T-cell (primary cell): ENCODE data around the gene CYP24A1. TPM values are rescaled to one million over a fixed set of nuclear protein-coding genes. Genes with fewer than 3 reads are reported as not detected.
A peak's percentile ranks its signal among the peaks of the same experiment; 100 is the strongest.

Experiments
- ATAC-seq, 4 experiments: fragments of 200-7000 bp in 3 of 4; fragments of 150-1000 bp in 1 of 4; cut with Tn5 transposase; replicated peaks in 1 of 4; 1 replicate in 3 of 4; 2 replicates in 1 of 4; pipeline ENCODE4 v1.10.0; 2021; ENCODE audit warnings: moderate library complexity in 3 of 4, mild to moderate bottlenecking in 2 of 4, moderate number of reproducible peaks in 1 of 4
- CTCF ChIA-PET, 2 donors: fragments of 300-600 bp; sonication (Branson Sonifier 250); formaldehyde crosslinking; loops; one replicate each; lab custom pipeline; 2022; ENCODE audit warnings: antibody characterized with exemption in 2 of 2; lab: Charles Lee
- POLR2A ChIA-PET, 2 donors: fragments of 300-600 bp; sonication (Branson Sonifier 250); formaldehyde crosslinking; loops; one replicate each; lab custom pipeline; 2022; ENCODE audit warnings: antibody characterized with exemption in 2 of 2; lab: Charles Lee
- DNase-seq, 35 experiments: peaks; one replicate each; pipeline versions ENCODE4 v3.0.0 to v3.0.0-alpha.2; 2013 to 2023
- H3K27ac ChIP-seq: one replicate; pipeline ENCODE4 v1.5.1; 2013; ENCODE audit warnings: low read length
- H3K27me3 ChIP-seq, 2 experiments: replicated peaks in 1 of 2; 1 replicate in 1 of 2; 2 replicates in 1 of 2; pipeline versions ENCODE4 v1.6.1 to v1.7.0; 2013; ENCODE audit warnings: low read length in 1 of 2, mixed read lengths in 1 of 2; ENCODE audit not compliant: control insufficient read depth in 2 of 2, insufficient read depth in 2 of 2; ENCODE audit errors: extremely low read depth in 1 of 2
- H3K36me3 ChIP-seq, 2 donors: 1 replicate in 1 of 2; 2 replicates in 1 of 2; pipeline versions ENCODE4 v1.6.1 to v1.7.0; 2013; ENCODE audit warnings: low read length in 1 of 2; ENCODE audit not compliant: control insufficient read depth in 2 of 2, insufficient read depth in 1 of 2; ENCODE audit errors: extremely low read depth in 1 of 2
- H3K4me1 ChIP-seq, 2 experiments: 1 replicate in 1 of 2; 2 replicates in 1 of 2; pipeline versions ENCODE4 v1.6.1 to v1.7.0; 2013; ENCODE audit warnings: low read length in 2 of 2, mixed read lengths in 1 of 2; ENCODE audit not compliant: insufficient read depth in 2 of 2, control insufficient read depth in 1 of 2; ENCODE audit errors: extremely low read depth in 1 of 2
- H3K4me3 ChIP-seq, 2 donors: 1 replicate in 1 of 2; 2 replicates in 1 of 2; pipeline versions ENCODE4 v1.5.1 to v1.7.0; 2013; ENCODE audit warnings: mild to moderate bottlenecking in 2 of 2, low read length in 1 of 2, moderate library complexity in 1 of 2; ENCODE audit not compliant: control insufficient read depth in 1 of 2; ENCODE audit errors: extremely low read depth in 1 of 2
- H3K9me3 ChIP-seq: 2 replicates; pipeline ENCODE4 v1.7.0; 2013
- H3K27ac Mint-ChIP-seq, 2 donors: one replicate each; pipeline ENCODE4 v1.8.0; 2020 to 2021; ENCODE audit warnings: mild to moderate bottlenecking in 2 of 2, mixed read lengths in 2 of 2
- H3K27me3 Mint-ChIP-seq, 2 donors: one replicate each; pipeline ENCODE4 v1.8.0; 2021 to 2022; ENCODE audit warnings: mixed read lengths in 2 of 2
- H3K36me3 Mint-ChIP-seq: one replicate; pipeline ENCODE4 v1.8.0; 2021; ENCODE audit warnings: mixed read lengths
- H3K4me1 Mint-ChIP-seq, 3 donors: one replicate each; pipeline ENCODE4 v1.8.0; 2020 to 2022; ENCODE audit warnings: mixed read lengths in 3 of 3, mild to moderate bottlenecking in 1 of 3
- H3K4me3 Mint-ChIP-seq, 3 donors: one replicate each; pipeline ENCODE4 v1.8.0; 2020 to 2022; ENCODE audit warnings: mild to moderate bottlenecking in 3 of 3, mixed read lengths in 3 of 3, moderate library complexity in 3 of 3
- H3K9me3 Mint-ChIP-seq, 3 donors: one replicate each; pipeline ENCODE4 v1.8.0; 2020 to 2022; ENCODE audit warnings: mixed read lengths in 3 of 3
- WGBS: methylation state at CpG from one replicate; pipeline ENCODE4 v1.1.5; 2013; ENCODE audit warnings: missing lambda C conversion rate; ENCODE audit not compliant: insufficient coverage; 5-methylcytosine and 5-hydroxymethylcytosine counted together
- total RNA-seq, 35 experiments: library from RNA in 6 of 35; stranded (reverse) in 6 of 35; fragments of 120-200 nt in 1 of 35; gene quantifications; one replicate each; pipeline versions ENCODE4 v1.2.1 to v1.2.4 and lab custom pipeline; 2013 to 2026

CYP24A1 gene
- total RNA-seq, 5 donors from 2014 or later (not counting 1 experiment from before 2014, with no cell fraction given) = 0.13 to 0.79 (median 0.42) TPM; not detected in 1

DNA sequence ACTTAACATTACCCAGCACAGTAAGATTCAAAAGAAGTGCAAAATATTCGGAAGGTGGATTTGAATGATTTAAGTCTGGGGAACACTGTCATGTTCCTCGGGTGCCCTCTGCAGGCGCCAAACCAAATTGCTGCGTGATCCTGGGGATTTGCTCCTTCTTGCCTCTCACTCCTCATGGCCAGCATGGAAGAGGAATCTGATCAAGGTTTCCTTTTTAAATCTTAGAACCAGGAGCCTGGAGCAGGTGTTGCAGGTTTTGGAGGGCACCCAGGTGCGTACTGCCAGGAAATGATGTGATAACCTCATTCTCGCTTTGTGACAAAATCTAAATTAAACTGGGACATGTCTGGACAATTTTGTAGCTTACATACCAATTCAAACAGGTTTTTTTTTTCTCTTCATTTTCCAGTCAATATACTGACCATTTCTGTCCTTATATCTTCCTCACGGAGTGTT, 26.0 kb upstream of the CYP24A1 start:
- no peak overlapping the region for H3K27ac Mint-ChIP-seq

DNA sequence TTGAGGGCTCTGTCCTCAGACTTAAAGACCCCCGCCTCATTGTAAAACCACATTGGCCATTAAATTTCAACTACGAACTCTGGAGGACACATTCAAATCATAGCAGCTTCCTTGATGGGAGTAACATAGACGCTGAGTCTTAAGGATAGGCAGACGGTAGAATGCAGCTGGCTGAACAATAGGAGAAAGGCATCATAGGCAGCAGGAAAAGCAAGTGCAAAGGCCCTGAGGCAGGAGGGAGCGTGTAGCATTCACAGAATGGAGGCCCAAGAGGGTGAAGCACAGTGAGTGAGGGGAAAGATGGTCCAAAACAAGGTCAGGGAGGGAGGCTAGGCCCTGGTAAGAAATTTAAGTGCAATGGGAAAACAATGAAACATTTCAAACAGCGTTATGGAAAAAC, 25.5 kb upstream of the CYP24A1 start:
- Histone ChIP-seq H3K4me3 (no peak overlapping the region), H3K9me3 (no peaks in the 10 kb centered on the region), H3K27me3 (peaks cover 0 to 9% of the 10 kb centered on the region in 2 experiments), H3K27ac (no peak overlapping the region), H3K36me3 (no peaks in the 10 kb centered on the region), H3K4me1 (no peaks in the 10 kb centered on the region)
- H3K27ac Mint-ChIP-seq = no peak overlapping the region
- H3K4me3 Mint-ChIP-seq = no peak overlapping the region
- no peaks in the 10 kb centered on the region for H3K9me3 Mint-ChIP-seq
- ChIA-PET CTCF (interaction anchor here (0.6 to 2.0 kb wide), 13 partner anchors 9 to 979 kb away, joined by 3 to 15 read pairs (median 4); partner anchors contain the start of gene PFDN4 (in 1 of the 2)), POLR2A (interaction anchor here in 1 of 2 donors (0.5 kb wide), 1 partner anchor 354 kb away, joined by 3 read pairs; no protein-coding TSS in a partner anchor)
- H3K4me1 Mint-ChIP-seq = no peaks in the 10 kb centered on the region
- H3K36me3 Mint-ChIP-seq = no peaks in the 10 kb centered on the region
- no peak for DNase-seq
- 83% methylated on average over 3 of the region's 6 CpGs for WGBS
- ATAC-seq = peak in 1 of 4 experiments; percentile 16
- H3K27me3 Mint-ChIP-seq = no peaks in the 10 kb centered on the region

More for the DNA sequence above, 26.0 kb upstream of the CYP24A1 start:
- ChIA-PET POLR2A (interaction anchor here in 1 of 2 donors (0.5 kb wide), 1 partner anchor 355 kb away, joined by 3 read pairs; no protein-coding TSS in a partner anchor), CTCF (interaction anchor here (0.9 to 2.0 kb wide), 16 partner anchors 9 to 1887 kb away, joined by 3 to 15 read pairs (median 4); partner anchors contain the start of gene PFDN4 (in 1 of the 2))
- 28% methylated on average over 5 of the region's 7 CpGs for WGBS
- peak; percentile 15 to 78 (median 56) for DNase-seq
- Histone ChIP-seq H3K36me3 (no peaks in the 10 kb centered on the region), H3K27me3 (peaks cover 0 to 9% of the 10 kb centered on the region in 2 experiments), H3K4me3 (no peak overlapping the region), H3K4me1 (no peaks in the 10 kb centered on the region), H3K9me3 (no peaks in the 10 kb centered on the region), H3K27ac (no peak overlapping the region)
- H3K36me3 Mint-ChIP-seq = no peaks in the 10 kb centered on the region
- peak; percentile 44 to 64 (median 58) for ATAC-seq
- H3K27me3 Mint-ChIP-seq = no peaks in the 10 kb centered on the region
- H3K9me3 Mint-ChIP-seq = no peaks in the 10 kb centered on the region
- no peak overlapping the region for H3K4me3 Mint-ChIP-seq
- H3K4me1 Mint-ChIP-seq = no peaks in the 10 kb centered on the region

DNA sequence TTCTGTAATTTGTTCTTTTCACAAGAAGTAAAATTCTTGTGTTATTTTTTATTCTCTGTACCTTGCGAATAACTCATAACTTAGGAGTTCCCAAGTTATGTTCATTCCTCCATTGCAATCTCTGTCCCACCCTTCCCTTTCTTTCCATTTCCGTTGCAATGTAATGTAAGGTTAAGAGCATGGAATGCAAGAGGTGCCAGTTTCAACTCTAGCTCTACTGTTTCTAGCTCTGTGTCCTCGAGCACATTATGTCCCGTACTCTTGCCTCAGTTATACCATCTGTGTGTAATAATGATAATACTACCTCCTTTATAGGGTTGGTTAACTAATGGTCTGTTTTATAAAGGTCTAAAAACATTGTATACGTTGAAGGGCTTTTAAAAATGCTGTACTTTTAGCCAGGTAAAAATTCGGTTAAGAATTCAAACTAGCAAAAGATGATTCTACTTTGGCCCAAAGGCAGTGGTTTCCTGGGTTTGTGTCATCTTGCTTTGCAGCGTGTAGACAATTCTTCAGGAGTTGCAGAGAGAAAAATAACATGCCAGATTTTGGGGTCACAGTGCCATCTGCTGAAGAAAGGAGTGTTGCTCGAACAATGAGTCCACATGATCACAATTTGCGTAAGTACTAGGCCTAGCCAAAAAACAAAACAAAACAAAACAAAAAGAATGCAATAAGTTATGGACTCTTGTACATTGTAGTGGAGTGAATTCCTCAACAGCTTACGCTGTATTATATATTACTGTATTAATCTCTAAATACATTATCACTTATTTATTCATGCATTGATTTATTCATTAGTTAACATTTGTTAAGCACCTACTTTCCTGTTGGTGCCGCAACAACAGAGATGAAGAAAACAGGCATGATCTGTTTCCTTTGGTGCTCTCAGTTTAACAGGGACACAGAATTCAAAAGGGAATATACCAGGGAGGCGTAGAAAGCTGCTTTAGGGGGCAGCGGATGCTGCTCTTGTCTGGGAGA, 24.1 kb upstream of the CYP24A1 start:
- H3K9me3 ChIP-seq = no peaks in the 10 kb centered on the region
- H3K36me3 ChIP-seq = no peaks in the 10 kb centered on the region
- DNase-seq = no peak
- ChIA-PET CTCF (interaction anchor here in 1 of 2 donors (0.6 to 1.4 kb wide), 7 partner anchors 17 to 1957 kb away, joined by 3 to 6 read pairs (median 3); no protein-coding TSS in a partner anchor), POLR2A (interaction anchor here in 1 of 2 donors (1.2 kb wide), 1 partner anchor 10 kb away, joined by 3 read pairs; the partner anchor contains the start of gene PFDN4)
- H3K4me3 ChIP-seq = no peak overlapping the region
- Mint-ChIP-seq H3K9me3 (no peaks in the 10 kb centered on the region), H3K27me3 (peaks cover 2 to 8% of the 10 kb centered on the region in 2 donors), H3K36me3 (no peaks in the 10 kb centered on the region), H3K4me1 (no peaks in the 10 kb centered on the region), H3K4me3 (no peak overlapping the region), H3K27ac (no peak overlapping the region)
- no peak overlapping the region for H3K27ac ChIP-seq
- H3K27me3 ChIP-seq = peaks cover 0 to 9% of the 10 kb centered on the region in 2 experiments
- ATAC-seq = no peak
- H3K4me1 ChIP-seq = no peaks in the 10 kb centered on the region
- WGBS = 100% methylated on average over 2 of the region's 13 CpGs

DNA sequence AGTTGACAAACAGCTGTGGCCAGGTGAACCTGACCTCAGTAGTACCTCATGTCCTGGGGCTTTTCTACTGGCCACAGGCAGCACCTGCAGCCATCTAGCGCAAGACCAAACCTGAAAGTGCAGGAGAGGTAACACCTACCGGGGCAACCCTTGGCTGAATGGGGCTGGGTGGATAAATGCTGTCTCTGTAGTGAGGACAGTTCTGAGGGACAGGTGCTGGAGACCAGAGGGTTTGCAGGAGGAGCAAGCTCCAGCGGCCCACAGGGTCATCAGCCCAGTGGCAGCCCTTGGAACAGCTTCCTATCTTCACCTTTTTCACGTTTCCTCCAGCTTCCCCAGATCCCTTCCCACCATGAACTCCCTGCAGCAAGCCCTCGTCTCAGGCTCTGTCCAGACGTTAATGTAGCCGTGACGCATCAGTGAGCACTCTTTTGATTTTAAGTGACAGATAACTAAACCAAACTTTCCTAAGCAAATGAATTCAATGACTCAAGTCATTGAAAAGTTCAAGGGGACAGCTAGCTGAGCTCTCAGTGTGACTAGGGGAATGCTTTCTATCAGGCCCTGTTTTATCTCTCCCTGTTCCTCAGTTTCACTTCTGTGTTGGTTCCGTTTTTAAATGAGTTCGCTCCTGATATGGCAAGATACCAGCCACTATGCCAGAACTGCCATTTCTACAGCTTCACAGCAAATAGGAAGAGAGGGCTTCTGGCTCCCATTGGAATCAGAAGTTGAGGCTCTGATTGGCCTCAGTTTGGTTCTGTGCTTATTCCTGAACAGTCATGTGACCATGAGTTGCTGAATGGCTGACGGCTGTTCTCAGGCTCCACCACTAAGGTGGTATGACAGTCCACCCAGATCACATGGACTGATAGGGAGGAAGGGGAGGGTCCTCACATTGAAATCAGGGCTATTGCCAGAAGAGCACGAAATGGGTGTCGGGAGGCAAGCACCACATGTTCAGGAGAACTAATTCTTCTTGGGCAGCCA, 22.0 kb upstream of the CYP24A1 start:
- no peak overlapping the region for H3K4me3 Mint-ChIP-seq
- POLR2A ChIA-PET = no interaction called here
- no peaks in the 10 kb centered on the region for H3K9me3 Mint-ChIP-seq
- no peak overlapping the region for H3K4me3 ChIP-seq
- CTCF ChIA-PET = no interaction called here
- no peaks in the 10 kb centered on the region for H3K36me3 ChIP-seq
- DNase-seq = no peak
- ATAC-seq = no peak
- H3K9me3 ChIP-seq = no peaks in the 10 kb centered on the region
- H3K4me1 Mint-ChIP-seq = no peaks in the 10 kb centered on the region
- no peaks in the 10 kb centered on the region for H3K4me1 ChIP-seq
- peaks cover 0 to 10% of the 10 kb centered on the region in 2 experiments for H3K27me3 ChIP-seq
- no peaks in the 10 kb centered on the region for H3K36me3 Mint-ChIP-seq
- H3K27me3 Mint-ChIP-seq = peaks cover 8 to 16% of the 10 kb centered on the region in 2 donors
- no peak overlapping the region for H3K27ac ChIP-seq
- H3K27ac Mint-ChIP-seq = no peak overlapping the region
- WGBS = 82% methylated on average over 8 of the region's 13 CpGs

DNA sequence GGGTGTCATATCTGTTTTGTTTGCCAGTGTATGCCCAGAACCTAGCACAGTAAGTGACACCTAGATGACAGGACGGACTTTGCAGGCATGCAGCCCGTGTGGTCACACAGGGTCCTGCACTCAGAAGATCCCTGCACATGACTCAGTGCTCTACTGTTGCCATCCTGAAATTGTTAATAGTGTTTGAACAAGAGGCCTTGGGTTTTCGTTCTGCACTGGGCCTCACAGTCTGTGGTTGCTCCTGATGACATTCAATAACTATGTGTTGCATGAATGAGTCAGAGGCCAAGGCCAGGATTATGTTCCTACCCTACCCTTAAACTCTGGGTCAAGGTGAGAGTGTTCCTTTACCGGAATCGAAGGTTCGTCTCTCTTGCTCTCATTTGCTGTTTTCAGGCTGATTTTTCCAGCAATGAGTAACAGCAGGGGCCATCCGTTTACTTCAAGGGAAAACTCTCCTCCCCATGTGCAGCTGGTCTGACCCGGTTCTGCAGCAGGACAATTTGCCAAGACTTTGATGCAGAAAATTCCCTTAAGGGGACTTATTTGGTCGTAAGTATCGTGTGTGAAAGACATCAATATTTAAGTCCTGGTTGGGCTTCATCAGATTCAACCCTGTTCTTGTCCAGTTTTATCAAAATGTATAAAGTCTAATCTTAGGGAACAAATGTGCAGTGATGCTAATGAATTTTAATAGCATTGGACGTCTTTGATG, 21.1 kb upstream of the CYP24A1 start:
- Mint-ChIP-seq H3K27me3 (peaks cover 8 to 16% of the 10 kb centered on the region in 2 donors), H3K36me3 (no peaks in the 10 kb centered on the region), H3K4me1 (no peaks in the 10 kb centered on the region), H3K27ac (no peak overlapping the region), H3K4me3 (no peak overlapping the region), H3K9me3 (no peaks in the 10 kb centered on the region)
- DNase-seq (no peak), ATAC-seq (no peak)
- Histone ChIP-seq H3K9me3 (no peaks in the 10 kb centered on the region), H3K4me1 (no peaks in the 10 kb centered on the region), H3K4me3 (no peak overlapping the region), H3K27ac (no peak overlapping the region), H3K27me3 (peaks cover 0 to 8% of the 10 kb centered on the region in 2 experiments), H3K36me3 (no peaks in the 10 kb centered on the region)
- POLR2A ChIA-PET = no interaction called here
- WGBS = 84% methylated on average over 6 of the region's 11 CpGs
- CTCF ChIA-PET = no interaction called here
